Stimulated activated CD8-positive, alpha-beta memory T cell treated with anti-CD3 and anti-CD28 coated beads, Interleukin-15, amount 100 ng/mL, for 4 hours (primary cell): ENCODE measurements around the gene CFAP45.

Experiments
- DNase-seq, 2 donors: peaks; one replicate each; pipeline ENCODE4 v3.0.0-alpha.2; 2020; ENCODE audit warnings: low read depth in 2 of 2

Gene CFAP45

DNA sequence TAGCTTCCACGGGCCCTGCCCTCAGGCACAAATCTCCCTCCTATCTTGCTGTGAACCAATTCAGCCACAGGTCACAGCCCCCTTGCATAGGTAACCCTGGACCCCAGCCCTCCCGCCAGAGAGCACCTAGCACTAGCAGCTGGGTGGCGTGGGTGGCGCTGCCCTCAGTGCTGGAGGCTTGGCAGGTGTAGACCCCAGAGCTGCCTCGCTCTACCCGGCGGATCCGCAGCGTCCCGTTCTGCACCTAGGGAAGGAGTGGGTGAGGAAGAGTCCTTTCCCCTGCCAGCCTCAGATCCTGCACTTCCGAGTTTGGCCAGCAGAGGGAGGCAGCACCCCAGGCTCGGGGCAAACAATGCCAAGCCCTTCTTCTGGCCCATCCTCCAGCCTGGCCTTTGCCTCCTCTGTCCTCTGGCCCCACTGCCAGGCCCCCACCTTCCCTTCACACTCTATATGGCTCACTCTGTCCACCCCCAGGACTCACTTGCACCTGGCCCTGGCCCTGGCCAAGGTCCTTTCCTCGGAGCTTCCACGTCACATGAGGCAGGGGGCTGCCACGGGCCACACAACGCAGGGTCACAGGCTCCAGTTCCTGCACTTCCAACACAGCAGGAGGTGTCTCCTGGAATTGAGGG, 36.4 kb upstream of the CFAP45 start:
- DNase-seq, result peak; percentile 50 to 61

DNA sequence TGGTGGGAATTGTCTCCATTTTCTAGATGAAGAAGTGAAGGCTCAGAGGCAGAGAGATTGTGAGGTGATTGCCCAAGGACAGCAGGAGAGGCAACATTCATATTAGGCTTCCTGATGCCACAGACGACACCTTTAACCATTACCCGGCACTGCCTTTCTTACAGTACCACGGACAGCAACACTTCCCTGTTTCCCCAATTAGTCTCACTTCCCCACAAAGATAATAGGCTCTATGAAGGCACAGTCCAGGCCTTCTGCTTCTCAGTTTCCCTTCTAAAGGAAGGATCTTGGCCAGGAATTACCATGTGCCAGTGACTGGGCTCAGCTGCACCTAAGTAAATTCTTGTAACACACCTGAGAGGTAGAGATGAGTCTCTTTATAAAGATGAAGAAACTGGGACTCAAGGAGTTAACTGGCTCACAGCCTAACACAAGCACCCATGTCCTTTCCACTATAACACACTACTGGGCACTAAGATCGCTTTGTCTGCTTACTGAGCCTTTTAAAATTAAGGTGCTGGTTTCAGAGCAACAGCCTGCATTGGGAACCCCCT, 35.8 kb upstream of the CFAP45 start:
- no peak for DNase-seq

DNA sequence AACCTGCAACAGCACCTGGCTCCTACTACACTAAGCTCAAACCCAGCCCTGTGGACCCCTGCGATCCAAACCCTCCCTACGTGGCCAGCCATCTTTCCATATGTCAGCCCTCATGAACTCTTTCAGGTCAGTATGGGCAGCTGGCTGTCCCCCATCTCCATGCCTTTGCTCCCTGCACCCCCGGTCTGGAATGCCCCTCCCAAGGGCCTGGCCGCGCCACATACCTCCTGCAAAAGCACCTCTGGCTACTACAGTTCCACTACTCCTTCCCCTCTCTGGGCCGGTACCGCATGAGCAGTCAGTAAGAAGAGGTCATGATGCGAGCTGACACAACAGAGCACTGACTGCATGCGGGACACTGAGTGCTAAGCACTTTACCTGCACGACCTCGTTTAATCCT, 35.3 kb upstream of the CFAP45 start:
- DNase-seq, result no peak

DNA sequence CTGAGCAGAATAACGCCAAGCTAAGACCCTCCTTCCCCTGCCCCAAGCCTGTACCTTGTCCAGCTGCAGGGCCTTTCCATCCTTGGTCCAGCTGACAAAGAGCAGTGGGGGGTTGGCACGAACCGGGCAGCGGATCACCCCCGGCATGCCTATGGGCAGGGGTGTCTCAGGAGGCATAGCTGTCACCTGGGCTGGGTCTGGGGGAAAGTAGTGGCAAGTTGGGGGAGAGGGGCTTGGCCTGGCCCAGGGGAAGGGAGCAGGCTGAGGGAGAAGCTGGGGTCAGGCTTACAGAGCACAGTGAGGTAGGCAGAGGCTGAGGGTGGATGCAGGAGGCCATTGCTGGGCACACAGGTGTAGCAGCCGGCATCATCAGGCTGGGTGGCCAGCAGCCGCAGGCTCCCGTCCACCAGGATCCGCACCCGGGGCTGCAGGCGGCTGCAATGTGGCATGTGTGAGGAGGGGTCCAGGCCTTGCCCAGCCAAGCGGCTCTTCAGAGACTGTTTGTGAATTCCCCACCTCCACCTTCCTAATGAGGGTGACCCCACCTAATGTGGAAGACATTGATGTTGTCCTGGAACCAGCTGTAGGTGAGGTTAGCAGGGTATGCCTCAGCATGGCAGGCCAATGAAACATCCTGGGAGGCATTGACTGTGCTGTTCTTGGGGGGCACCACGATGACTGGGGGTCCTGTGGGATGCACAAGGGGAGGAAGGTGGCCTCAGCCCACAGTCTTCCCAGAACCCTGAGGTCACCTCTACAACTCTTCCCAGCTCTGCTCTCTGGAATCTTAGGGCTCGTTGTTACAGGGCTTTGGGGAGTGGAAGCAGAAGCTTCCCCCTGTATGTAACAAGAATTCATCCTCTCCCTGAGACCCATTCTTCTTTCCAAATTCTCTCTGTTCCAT, 34.4 kb upstream of the CFAP45 start:
- DNase-seq, result no peak

DNA sequence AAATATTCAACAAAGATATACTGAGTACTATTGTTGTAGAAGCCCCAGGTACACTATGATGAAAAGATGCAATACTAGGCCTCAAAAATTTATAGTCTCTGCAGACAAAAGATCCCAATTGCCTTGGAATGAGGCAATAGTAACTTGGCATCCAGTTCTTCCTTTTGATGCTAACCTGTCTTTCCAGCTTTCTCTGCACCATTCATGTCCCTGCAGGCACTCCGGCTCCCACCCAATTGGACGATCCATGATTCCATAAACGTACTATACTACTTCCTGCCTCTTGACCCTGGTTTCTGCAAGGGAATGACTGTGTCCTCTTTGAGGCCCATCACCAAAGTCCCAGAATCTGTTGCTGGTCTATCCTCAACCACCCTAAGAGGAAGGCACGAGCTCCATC, 33.4 kb upstream of the CFAP45 start:
- no peak for DNase-seq

DNA sequence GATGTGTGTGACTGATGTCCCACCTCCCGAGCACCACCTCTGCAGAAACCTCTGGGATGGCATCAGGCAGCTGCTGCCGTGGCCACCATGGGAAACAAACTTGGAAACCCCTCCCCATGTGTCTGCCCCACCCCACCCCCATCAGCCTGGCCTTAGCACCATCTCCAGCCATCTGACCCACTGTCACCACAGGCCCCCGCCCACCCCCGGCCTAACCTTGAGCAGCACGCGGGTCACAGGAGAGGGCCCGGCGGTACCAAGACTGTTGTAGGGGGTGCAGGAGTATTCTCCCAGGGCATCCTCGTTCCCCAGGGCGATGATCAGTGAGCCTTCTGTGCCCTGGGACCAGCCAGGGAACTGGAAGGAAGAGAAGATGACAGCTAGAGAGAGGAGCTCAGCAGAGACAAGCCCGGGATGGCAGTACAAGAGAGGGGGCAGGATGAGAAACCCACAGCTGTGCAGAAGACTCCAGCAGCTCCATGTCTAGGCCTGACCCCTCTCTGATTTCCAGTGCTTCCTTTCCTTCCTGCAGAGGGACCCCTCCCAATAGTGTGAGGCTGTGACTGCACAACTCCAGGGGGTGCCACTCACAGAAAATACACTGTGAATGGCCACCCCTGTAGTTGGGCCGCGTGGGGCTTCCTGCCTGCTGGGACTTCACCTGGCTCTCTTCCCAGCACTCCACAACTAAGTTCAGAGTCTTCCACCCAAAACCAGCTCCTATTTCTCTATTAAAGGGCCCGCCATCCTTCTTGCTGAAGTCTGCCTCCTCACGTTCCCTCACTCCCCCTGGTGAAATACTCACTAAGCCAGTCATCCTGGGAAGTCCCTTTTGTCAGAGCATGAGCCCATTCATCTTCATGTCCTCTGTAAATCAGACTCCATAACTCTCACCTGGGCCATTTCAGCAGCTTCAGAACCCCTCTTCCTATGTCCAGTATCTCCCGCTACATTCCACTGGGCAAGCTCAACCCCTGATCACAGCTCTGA, 32.6 kb upstream of the CFAP45 start:
- no peak for DNase-seq

DNA sequence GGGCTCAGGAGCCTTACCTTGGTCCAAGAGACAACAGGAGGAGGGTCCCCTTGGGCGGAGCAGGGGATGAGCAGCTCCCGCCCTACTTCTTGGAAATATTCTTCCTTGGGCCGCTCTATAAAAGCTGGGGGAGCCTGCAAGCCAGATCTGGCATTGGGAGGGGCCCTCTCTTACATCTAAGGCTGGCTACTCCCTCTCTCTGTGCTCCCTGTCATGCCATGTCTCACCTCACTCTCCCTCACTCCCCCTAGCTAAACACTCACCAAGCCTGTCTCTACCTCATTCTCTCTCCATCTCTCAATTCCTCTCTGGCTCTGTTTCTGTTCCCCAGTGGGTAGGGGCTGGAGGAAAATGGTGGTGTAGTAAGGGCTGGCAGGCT, 31.8 kb upstream of the CFAP45 start:
- DNase-seq, result no peak

DNA sequence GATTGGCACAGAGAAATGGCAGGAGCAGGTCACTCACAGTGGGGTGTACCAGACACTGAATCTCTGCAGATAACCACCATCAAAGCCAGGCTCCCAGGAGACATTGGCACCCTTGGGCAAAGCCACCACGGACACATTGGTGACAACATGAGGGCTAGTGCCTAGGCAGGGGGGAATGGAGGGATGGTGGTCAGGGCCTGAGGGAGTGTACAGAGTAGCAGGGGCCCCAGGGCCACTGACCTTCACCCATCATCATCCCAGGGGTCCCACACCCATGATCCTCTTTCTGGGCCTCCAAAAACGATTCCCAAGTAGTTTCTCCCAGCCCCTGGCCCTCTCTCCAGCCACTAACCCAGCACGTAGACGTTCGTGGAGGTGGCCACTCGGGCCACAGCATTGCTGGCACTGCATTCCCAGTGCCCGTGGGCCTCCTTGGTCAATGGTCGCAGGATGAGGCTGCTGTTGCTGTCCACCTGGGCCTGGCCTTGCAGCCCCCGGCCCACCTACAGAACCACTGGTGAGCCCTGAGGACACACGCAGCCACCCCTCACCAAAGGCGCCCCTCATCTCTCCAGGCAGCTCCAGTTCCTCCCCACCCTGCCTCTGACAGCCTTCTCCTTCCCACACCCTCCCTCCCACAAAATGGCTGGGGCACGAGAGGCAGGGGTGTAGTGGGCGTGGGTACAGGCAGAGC, 31.3 kb upstream of the CFAP45 start:
- DNase-seq, result no peak

DNA sequence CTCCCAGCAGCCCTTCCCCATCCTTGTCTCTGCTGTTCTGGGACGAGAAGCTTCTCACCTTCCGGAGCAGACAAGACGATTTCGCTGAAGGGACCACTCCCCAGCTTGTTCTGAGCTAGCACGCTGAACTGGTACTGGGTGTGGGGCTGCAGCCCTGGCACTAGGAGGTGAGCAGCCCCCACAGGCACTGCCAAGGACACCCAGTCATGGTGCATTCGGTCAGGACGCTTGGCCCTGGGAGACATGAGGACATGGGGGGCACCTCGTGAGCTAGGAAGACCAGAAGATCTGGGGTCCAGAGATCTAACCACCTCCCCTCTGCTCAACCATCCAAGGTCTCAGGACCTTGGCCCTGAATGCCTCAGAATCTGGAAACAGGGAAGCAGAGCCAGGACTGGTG, 30.7 kb upstream of the CFAP45 start:
- no peak for DNase-seq

DNA sequence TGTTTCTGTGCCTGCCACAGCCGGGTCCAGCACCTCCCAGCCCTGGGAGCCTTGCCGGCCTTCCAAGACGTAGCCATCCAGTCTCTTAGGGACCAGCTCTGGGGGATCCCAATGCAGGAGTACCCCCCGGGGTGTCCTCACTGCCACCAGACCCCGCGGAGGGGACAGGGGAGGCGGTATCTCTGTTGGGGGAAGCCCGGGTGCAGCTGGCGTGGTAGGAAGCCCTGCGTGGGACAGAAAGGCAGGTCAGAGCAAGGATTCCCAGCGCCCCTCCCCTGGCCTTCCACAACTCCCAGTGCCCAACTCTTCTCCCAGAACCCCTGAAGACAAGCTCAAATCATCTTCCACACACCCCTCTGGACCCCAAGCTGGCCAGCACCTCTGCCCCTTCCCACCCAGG, 30.3 kb upstream of the CFAP45 start:
- no peak for DNase-seq

DNA sequence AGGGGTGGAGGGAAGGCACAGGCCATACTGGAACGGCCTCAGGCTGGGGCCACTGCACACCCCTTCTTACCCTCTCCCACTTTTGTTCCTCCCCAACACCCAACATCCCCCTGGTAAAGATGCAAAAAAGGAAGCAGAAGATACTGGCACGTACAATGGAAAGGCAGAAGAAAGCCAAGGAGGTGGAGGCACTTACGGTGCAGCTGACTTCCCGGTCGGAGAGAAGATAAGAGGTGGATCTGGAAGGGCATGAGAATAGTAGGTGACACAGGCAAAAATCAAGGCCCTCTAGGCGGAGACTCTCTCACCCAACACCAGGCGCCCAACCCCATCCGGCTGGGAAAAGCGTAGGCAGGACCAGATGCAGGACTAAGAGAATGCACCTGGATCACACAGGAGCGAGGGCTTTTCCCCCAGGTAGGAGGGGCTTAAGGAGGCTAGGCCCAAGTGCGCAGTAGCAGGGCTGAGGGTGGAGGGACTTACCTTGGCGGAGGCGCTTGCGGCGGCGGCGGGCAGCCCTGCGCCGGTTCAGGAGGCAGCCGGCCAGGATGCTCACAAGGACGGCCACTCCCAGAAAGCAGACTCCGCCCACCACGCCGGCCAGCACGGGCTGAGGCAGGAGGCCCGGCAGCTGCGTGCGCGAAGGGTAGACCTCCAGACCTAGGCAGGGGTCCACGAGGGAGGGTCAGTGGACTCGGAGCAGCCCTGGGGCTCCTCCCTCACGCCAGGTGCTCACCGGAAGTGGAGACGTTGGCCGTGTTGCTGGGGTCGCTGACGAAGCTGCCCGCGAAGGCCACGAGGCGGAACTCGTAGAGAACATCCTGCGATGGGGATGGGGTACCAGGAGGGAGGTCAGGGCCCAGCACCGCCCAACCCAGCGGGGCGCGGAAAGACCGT, 29.4 kb upstream of the CFAP45 start:
- no peak for DNase-seq

DNA sequence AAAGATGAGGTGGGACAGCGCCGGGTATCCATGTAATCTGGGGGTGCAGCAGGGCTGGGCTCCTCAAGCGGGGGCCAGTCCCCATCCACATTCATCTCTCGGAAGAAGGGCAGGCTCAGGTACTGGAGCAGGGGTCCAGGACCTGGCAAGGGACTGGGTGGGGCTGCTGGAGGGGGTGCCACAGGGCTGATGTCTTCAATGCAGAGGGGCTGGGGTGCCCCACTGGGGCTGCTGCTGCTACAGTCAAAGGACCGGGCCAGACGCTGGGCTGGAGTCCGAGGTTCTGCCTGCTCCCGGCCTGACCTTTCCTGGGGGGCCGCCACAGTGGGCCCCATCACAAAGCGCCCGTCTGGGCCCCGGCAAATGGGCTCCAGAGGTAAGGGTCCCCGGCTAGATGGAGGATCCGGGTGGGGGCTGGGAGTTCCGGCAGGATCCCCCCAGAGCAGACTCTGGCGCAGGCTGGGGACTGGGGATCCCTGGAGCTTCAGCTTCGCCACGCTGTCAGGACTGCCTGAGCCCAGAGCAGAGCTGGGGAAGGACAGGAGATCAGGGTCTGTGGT, 28.6 kb upstream of the CFAP45 start:
- DNase-seq, result no peak

DNA sequence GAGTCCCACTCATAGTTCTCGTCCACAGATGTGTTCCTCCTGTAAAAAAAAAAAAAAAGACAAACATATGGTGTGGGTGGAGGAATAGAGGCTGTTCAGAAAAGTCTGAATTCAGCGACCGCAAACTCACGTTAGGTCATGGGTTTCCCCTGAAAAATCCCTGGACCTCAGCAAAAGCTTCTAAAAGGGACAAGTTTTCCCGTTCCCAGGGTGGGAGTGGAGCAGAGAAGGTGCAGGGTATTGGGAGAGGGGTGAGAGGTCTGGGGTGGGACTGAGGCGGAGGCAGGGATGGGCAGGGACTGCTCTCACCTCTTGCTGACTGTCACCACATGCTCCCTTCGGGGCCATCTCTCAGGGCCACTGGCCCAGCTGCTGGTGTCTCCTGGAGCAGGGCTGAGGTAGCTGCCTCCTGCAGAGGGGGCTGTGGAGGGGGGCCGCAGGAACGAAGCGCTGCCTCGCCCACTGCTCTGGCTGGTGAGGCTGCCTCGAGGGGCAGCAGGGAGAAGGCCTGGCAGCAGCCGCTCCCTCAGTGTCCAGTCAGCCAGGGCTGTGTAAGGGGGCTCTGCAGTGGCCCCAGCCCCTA, 28.0 kb upstream of the CFAP45 start:
- DNase-seq, result no peak

DNA sequence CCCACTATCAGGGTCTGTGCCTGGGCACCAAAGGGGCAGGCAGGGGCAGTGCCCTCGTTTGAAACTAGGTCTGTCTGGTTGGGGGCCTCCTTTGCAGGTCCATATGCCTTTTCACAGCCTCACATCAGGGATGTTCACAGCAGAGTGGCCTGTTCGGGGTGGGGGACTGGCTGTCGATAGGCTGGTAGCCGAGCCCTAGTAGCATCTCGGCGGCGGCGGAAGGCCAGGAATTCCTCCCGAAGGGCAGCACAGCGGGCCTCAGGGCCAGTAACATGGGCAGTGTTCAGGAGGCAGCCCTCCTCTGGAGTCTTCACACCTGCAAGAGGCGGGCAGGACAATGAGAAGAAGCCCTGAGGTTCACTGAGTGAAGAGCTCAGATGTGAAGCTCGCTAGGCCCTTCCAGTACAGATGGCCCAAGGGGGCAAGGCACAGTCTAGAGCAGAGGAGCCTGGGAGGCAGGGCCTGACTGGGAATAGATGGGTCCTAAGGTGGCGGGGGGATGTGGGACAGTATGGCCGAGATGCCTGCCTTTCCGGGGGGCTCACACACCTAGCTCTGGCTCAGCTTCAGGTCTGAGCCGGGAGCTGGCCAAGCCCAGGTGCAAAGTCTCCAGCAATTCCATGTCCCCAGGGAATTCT, 27.4 kb upstream of the CFAP45 start:
- DNase-seq, result no peak

DNA sequence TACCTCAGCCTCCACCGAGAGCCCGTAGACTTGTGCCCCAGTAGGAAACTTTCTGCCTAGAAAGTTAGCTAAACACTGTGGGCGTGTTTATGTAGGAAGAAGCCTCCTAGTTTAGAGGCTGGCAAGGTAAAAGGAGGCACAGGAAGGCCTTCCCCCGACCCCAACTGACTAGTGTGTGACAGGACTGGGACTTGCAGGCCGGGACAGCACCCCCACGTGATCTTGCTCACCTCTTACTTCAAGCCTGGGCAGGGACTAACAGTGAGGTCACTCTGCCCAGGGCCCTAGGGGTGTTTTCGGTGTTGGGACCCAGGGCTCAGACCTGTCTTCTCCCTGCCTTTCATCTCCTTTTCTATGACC, 25.7 kb upstream of the CFAP45 start:
- DNase-seq, result peak in 1 of 2 donors; percentile 11

DNA sequence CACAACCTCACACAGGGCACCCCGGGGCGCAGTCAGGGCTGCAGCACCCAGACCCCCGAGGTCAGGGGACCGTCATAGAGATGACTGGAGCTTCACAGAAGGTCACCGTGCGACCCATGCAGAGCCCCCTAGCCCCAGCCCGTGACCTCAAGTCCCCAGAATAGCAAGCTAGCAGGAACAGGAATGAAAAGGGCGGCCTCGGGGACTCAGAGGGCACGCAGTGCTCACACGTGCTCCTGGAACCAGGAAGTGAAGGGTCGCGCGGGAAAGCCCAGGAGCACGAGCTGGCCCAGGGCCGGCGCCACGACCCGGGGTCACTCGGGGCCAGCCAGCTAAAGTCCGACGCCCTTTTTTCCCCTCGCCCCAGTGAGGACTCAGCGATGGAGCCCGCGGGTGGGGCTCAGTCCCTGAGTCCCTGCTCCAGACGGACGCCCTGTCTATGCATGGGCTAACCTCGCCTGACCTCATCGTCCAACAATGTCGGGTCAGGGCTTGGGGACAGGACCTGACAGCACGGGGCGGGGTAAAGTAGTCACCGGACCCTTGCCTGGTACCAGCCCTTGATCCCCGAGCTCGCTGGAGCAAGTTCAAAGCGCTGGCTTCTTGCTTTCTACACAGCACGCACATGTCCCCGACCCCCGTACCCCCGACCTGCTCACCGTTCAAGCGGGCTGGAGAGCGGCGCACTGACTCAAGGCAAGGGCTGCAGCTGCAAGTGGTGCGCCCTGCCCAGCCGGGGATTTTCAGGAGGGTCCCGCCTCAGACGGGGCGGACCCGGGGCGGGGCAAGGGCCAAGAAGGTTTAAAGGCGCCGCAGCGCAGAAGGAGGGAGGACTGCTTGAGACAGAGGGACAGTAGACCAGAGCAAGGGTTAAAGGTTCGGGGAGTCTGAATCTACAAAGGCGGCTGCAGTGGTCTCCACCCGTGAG, 25.1 kb upstream of the CFAP45 start, which contains the start of gene TAGLN2:
TSS of gene TAGLN2 (minus strand) at position 717 of the 928 bp plus-strand sequence. CDS start 4,998 bp downstream, outside the sequence.
- peak; percentile 78 to 80 for DNase-seq

DNA sequence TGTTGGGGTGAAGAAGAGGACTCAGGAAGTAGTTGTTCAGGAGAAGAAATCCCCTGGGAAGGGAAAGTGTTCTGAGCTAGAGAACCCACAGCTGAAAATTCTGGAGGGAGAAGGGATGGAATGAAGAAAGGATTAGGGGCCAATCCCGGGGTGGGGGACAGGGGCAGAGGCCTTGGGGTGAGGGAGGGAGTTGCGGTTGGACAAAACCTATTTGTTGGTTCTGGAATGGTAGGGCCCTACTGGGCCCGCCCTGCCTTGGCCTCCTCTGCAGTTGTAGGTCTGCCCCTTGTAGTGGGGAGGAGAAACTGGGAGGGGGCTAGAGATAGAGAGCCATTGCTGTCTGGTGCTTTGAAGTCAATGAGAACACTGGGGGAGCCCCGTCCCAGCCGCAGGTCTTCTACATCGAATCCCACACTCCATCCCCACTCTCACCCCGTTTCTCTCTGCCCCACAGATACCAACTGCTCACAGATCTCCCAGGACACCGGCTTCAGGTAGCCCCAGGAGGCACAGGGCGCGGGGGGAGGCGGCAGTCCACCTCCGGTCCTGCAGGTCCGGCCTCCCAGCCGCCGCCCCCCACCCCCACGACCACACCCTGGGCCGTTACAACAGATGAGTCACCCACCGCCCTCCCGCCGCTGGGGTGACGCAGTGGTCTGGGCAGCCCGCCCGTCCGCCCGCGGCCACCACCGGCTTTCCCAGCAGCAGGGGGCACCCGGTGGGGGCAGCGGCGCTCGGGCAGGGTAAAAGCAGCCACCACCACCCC, 24.2 kb upstream of the CFAP45 start:
- DNase-seq, result peak; percentile 24 to 47
